Natural killer cell treated with Interleukin-12 subunit alpha and Interleukin-12 subunit beta and Interleukin-15 and Interleukin-18, amount 100 ng/mL, for 72 hours (primary cell): Measurements from ENCODE around the gene STPG1. TPM values are rescaled to one million over a fixed set of nuclear protein-coding genes. Genes with fewer than 3 reads are reported as not detected.

Source experiments
- ATAC-seq, 2 donors: fragments of 150-1000 bp; cut with Tn5 transposase in 1 of 2; sonication (Bioruptor Pico), chemical (Tn5 transposase) in 1 of 2; 2 replicates each; pipeline ENCODE4 v1.10.0; 2021
- DNase-seq: peaks from one replicate; pipeline ENCODE4 v3.0.0; 2022; ENCODE audit warnings: low spot score
- H3K27ac Mint-ChIP-seq, 2 donors: 1 replicate in 1 of 2; 2 replicates in 1 of 2; pipeline ENCODE4 v1.8.0; 2022; ENCODE audit warnings: mixed read lengths in 2 of 2, mild to moderate bottlenecking in 1 of 2, moderate library complexity in 1 of 2
- H3K27me3 Mint-ChIP-seq, 2 donors: 1 replicate in 1 of 2; 2 replicates in 1 of 2; pipeline ENCODE4 v1.8.0; 2022; ENCODE audit warnings: mixed read lengths in 2 of 2
- H3K36me3 Mint-ChIP-seq: one replicate; pipeline ENCODE4 v1.8.0; 2022; ENCODE audit warnings: mixed read lengths
- H3K4me1 Mint-ChIP-seq, 2 donors: 1 replicate in 1 of 2; 2 replicates in 1 of 2; pipeline ENCODE4 v1.8.0; 2022; ENCODE audit warnings: low read depth in 2 of 2, mixed read lengths in 2 of 2, mild to moderate bottlenecking in 1 of 2
- H3K4me3 Mint-ChIP-seq: one replicate; pipeline ENCODE4 v1.8.0; 2022; ENCODE audit warnings: mixed read lengths
- H3K9me3 Mint-ChIP-seq: 2 replicates; pipeline ENCODE4 v1.8.0; 2022; ENCODE audit warnings: mixed read lengths
- total RNA-seq, 2 donors: library from RNA; stranded (reverse); gene quantifications; one replicate each; pipeline ENCODE4 v1.2.3, GENCODE V29; 2022

STPG1 gene
- total RNA-seq, 2 donors from 2014 or later: 2.3 to 5.4 TPM

DNA sequence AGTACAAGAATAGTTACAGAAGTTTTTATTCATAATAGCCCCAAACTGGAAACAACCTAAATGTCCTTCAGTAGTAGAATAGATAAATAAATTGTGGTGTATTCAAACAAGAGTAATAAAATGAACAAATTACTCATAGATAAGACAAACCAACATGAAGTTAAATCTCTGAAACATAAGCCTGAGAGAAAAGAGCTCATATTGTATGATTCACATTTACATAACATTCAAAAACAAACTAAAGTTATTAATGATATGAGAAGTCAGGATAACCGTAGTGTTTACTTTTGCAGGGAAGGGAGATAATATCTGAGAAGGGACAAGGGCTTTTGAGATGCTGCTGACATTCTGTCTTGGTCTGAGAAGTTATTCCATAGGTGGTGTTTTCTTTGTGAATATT lies 13.5 kb downstream of the STPG1 start:
- no peak for ATAC-seq
- H3K4me3 Mint-ChIP-seq: no peak overlapping the region
- no peaks in the 10 kb centered on the region for H3K9me3 Mint-ChIP-seq
- no peak for DNase-seq
- H3K27ac Mint-ChIP-seq: no peak overlapping the region
- no peaks in the 10 kb centered on the region for H3K4me1 Mint-ChIP-seq
- H3K27me3 Mint-ChIP-seq: peaks cover 0 to 5% of the 10 kb centered on the region in 2 donors
- H3K36me3 Mint-ChIP-seq: no peaks in the 10 kb centered on the region

DNA sequence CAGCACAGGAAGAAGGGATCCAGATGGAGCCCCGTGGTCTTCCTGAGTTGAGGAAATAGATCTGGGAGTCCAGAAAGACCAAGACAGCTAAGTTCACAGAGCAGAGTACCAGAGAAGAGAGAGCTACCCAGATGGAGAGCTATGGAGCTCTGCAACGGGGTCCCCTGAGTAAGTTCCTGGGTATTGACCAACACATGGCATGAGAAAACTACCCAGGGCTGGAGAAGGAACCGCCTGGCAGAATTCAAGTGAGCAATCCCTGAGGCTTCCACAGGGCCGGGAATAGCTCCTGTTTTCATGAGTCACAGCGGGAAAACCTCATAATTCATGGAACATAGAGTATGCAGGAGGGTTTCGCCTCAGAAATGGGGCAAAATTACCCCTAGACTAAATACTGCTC lies 19.7 kb downstream of the STPG1 start:
- H3K4me3 Mint-ChIP-seq: no peak overlapping the region

GRCh38 chr1:24392982-24393650 lies 20.5 kb downstream of the STPG1 start:
- Mint-ChIP-seq H3K4me3 (no peak overlapping the region), H3K27ac (peak overlapping the region; percentile 52 to 77), H3K4me1 (peaks cover 11 to 14% of the 10 kb centered on the region in 2 donors), H3K27me3 (peaks cover 0 to 34% of the 10 kb centered on the region in 2 donors), H3K36me3 (no peaks in the 10 kb centered on the region), H3K9me3 (no peaks in the 10 kb centered on the region)
- DNase-seq (no peak), ATAC-seq (no peak)

More for the DNA sequence above, 19.7 kb downstream of the STPG1 start:
- H3K9me3 Mint-ChIP-seq: no peaks in the 10 kb centered on the region
- peak overlapping the region in 1 of 2 donors; percentile 52 for H3K27ac Mint-ChIP-seq
- peaks cover 0 to 35% of the 10 kb centered on the region in 2 donors for H3K27me3 Mint-ChIP-seq
- no peaks in the 10 kb centered on the region for H3K36me3 Mint-ChIP-seq
- H3K4me1 Mint-ChIP-seq: peaks cover 11 to 14% of the 10 kb centered on the region in 2 donors
- ATAC-seq (no peak), DNase-seq (no peak)

- H3K27me3 Mint-ChIP-seq: peaks cover 0 to 33% of the 10 kb centered on the region in 2 donors
- no peak for DNase-seq
- peaks cover 11 to 14% of the 10 kb centered on the region in 2 donors for H3K4me1 Mint-ChIP-seq
- H3K27ac Mint-ChIP-seq: peak overlapping the region; percentile 72 to 77
- H3K4me3 Mint-ChIP-seq: peak overlapping the region; percentile 79
- no peaks in the 10 kb centered on the region for H3K36me3 Mint-ChIP-seq
- no peaks in the 10 kb centered on the region for H3K9me3 Mint-ChIP-seq
- ATAC-seq: no peak
Observed at GRCh38 chr1:24392604-24392946, 21.0 kb downstream of the STPG1 start.

- ATAC-seq: peak; percentile 74 to 81
- no peak for DNase-seq
- Mint-ChIP-seq H3K9me3 (no peaks in the 10 kb centered on the region), H3K4me3 (peak overlapping the region; percentile 79), H3K4me1 (peaks cover 11 to 14% of the 10 kb centered on the region in 2 donors), H3K27me3 (peaks cover 0 to 30% of the 10 kb centered on the region in 2 donors), H3K27ac (peak overlapping the region; percentile 72 to 77), H3K36me3 (no peaks in the 10 kb centered on the region)
Observed at GRCh38 chr1:24391882-24392603, 21.5 kb downstream of the STPG1 start.

- peak overlapping the region; percentile 72 to 77 for H3K27ac Mint-ChIP-seq
Observed at GRCh38 chr1:24390924-24391782, 22.4 kb downstream of the STPG1 start.

DNA sequence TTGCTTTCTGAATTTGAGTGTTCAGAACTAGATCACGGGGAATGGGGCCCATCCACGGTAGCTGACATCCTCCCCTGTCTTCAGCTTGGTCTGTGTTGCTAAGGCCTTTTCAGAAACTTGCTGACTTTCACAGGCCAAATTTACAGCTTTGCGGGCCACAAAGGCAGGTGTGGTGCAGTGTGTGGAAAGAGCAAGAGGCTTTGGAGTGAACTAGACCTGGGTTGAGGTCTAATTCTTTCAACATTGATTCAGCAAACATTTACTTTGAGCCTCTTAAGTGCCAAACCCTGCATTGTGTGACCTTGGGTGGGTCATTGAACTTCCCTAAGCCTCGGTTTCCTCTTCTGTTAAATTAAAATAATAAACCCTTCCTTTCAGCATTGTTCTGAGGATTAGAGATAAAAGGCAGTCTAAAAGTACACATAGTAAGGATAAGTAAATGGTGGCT lies 24.3 kb downstream of the STPG1 start:
- Mint-ChIP-seq H3K4me3 (no peak overlapping the region), H3K27ac (no peak overlapping the region), H3K4me1 (peaks cover 18 to 31% of the 10 kb centered on the region in 2 donors), H3K27me3 (peaks cover 0 to 23% of the 10 kb centered on the region in 2 donors), H3K36me3 (no peaks in the 10 kb centered on the region), H3K9me3 (no peaks in the 10 kb centered on the region)
- DNase-seq (no peak), ATAC-seq (no peak)

More at GRCh38 chr1:24390924-24391782, 22.4 kb downstream of the STPG1 start:
- no peaks in the 10 kb centered on the region for H3K9me3 Mint-ChIP-seq
- DNase-seq: peak; percentile 72
- H3K4me3 Mint-ChIP-seq: peak overlapping the region; percentile 79
- H3K36me3 Mint-ChIP-seq: no peaks in the 10 kb centered on the region
- peaks cover 0 to 30% of the 10 kb centered on the region in 2 donors for H3K27me3 Mint-ChIP-seq
- peak; percentile 86 to 90 for ATAC-seq
- peaks cover 11 to 18% of the 10 kb centered on the region in 2 donors for H3K4me1 Mint-ChIP-seq

DNA sequence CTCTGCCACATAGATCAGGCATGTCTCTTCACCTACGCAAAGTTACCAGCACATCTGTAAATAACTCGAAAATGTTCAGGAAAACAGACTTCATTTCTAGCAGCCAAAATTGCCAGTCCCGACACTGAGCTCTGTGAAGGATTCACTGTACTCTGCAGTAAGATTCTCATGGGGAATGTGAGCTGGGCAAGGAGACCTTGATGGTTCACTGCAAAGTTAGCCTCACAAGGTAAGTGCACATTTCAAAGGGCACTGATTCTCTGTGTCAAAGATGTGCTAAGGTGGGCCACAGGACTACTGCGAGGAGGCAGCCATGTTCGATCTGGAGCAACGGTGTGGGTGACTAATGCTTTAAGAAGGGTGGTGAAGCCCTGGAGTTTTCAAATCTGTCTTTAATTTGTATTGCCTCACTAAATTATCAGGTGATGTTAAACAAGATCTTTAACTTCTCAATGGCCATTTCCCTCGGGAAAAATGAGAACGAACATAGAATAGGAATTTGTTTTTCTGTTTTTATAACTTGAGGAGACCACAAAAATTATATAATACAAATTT lies 25.2 kb downstream of the STPG1 start:
- Mint-ChIP-seq H3K36me3 (no peaks in the 10 kb centered on the region), H3K4me3 (no peak overlapping the region), H3K27me3 (peaks cover 0 to 20% of the 10 kb centered on the region in 2 donors), H3K9me3 (no peaks in the 10 kb centered on the region), H3K4me1 (peaks cover 21 to 35% of the 10 kb centered on the region in 2 donors), H3K27ac (no peak overlapping the region)
- DNase-seq (no peak), ATAC-seq (no peak)

GRCh38 chr1:24387636-24388175 lies 25.9 kb downstream of the STPG1 start:
- peaks cover 21 to 35% of the 10 kb centered on the region in 2 donors for H3K4me1 Mint-ChIP-seq
- ATAC-seq (no peak), DNase-seq (no peak)

GRCh38 chr1:24386931-24387330 lies 26.7 kb downstream of the STPG1 start:
- no peak overlapping the region for H3K4me3 Mint-ChIP-seq
- H3K27me3 Mint-ChIP-seq: peaks cover 0 to 10% of the 10 kb centered on the region in 2 donors
- H3K36me3 Mint-ChIP-seq: no peaks in the 10 kb centered on the region
- no peak overlapping the region for H3K27ac Mint-ChIP-seq
- no peak for DNase-seq
- H3K4me1 Mint-ChIP-seq: peaks cover 16 to 29% of the 10 kb centered on the region in 2 donors
- no peak for ATAC-seq
- H3K9me3 Mint-ChIP-seq: no peaks in the 10 kb centered on the region

More at GRCh38 chr1:24387636-24388175, 25.9 kb downstream of the STPG1 start:
- Mint-ChIP-seq H3K9me3 (no peaks in the 10 kb centered on the region), H3K36me3 (no peaks in the 10 kb centered on the region), H3K27me3 (peaks cover 0 to 15% of the 10 kb centered on the region in 2 donors), H3K4me3 (no peak overlapping the region), H3K27ac (no peak overlapping the region)

DNA sequence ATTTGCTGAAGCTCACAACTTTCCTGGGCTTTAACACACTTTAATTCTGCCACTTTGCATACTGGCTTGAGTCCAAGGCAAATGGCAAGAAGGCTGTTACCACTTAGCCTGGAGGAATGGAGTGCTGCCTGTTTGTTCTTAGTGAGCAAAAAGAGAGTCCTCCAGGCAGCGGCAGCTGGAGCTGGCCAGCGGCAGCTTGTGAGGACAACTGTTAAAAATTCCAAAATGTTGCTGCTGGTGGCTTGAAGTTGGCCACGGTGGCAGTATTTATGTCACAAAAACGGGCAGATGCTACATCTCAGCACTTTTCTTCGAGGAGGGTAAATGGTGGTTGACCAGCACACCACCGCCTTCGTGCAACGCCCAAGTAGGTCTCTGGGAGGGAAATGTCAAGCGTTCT lies 27.3 kb downstream of the STPG1 start:
- Mint-ChIP-seq H3K27ac (no peak overlapping the region), H3K36me3 (no peaks in the 10 kb centered on the region), H3K4me3 (no peak overlapping the region), H3K9me3 (no peaks in the 10 kb centered on the region), H3K4me1 (peaks cover 10 to 23% of the 10 kb centered on the region in 2 donors), H3K27me3 (peaks cover 0 to 8% of the 10 kb centered on the region in 2 donors)
- ATAC-seq (no peak), DNase-seq (no peak)

DNA sequence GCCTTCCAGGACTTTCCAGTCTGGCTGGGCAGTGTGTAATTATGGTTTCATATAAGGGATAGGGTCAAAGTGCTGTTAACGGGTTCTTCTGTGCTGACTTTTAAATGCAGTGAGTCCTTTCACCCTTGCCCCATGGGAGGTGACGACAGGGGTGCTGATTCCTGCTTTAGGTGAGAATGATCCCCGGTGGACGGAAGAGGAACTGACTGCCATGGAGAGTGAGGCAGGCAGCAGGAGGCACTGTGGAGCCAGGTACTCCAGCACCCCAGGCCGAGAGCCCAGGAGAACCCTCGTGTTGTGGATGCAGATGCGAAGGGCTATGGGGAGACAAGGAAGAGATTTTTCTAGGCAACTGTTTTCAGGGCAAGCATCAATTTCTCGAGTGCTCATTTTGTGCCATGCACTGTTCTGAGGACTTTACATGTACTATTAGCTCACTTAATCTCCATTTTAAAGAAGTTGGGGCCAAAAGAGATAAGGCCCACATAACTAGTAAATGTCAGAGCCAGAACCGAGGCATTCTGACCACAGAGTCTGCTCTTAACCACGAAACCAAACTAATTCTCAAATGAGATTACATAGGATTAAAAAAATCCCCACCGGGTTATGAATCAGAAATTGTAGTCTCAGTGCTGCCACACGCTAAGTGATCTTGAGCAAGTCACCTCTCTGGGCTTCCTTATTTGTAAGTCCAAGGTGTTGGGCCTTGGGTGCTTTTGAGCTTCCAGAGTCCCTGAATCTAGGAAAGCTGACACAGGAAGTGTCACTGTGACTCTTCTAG lies 28.2 kb downstream of the STPG1 start:
- Mint-ChIP-seq H3K27ac (peak overlapping the region in 1 of 2 donors; percentile 71), H3K4me3 (peak overlapping the region; percentile 53), H3K27me3 (peaks cover 0 to 9% of the 10 kb centered on the region in 2 donors), H3K9me3 (no peaks in the 10 kb centered on the region), H3K36me3 (no peaks in the 10 kb centered on the region), H3K4me1 (peaks cover 10 to 22% of the 10 kb centered on the region in 2 donors)
- peak in 1 of 2 donors; percentile 52 for ATAC-seq
- DNase-seq: no peak
